Stomach smooth muscle (tissue), 2 donors: ENCODE data around the gene HUNK.

ENCODE experiments used
- H3K27ac ChIP-seq: one replicate; pipeline ENCODE4 v1.7.0; 2013; ENCODE audit warnings: mild to moderate bottlenecking, low read length, inconsistent platforms
- H3K27me3 ChIP-seq, 2 donors: one replicate each; pipeline ENCODE4 v1.7.0; 2013; ENCODE audit warnings: low read length in 2 of 2; ENCODE audit not compliant: insufficient read depth in 2 of 2, control insufficient read depth in 1 of 2
- H3K36me3 ChIP-seq, 2 donors: one replicate each; pipeline ENCODE4 v1.7.0; 2013; ENCODE audit warnings: low read length in 2 of 2; ENCODE audit not compliant: control insufficient read depth in 2 of 2, insufficient read depth in 2 of 2
- H3K4me1 ChIP-seq: one replicate; pipeline ENCODE4 v1.7.0; 2013; ENCODE audit warnings: low read length; ENCODE audit not compliant: control insufficient read depth, insufficient read depth
- H3K4me3 ChIP-seq, 2 donors: one replicate each; pipeline ENCODE4 v1.7.0; 2013; ENCODE audit warnings: low read length in 2 of 2
- H3K9ac ChIP-seq, 2 donors: one replicate each; pipeline ENCODE4 v1.7.0; 2013; ENCODE audit warnings: low read length in 2 of 2, mild to moderate bottlenecking in 1 of 2
- H3K9me3 ChIP-seq, 2 donors: one replicate each; pipeline ENCODE4 v1.7.0; 2013; ENCODE audit warnings: low read length in 2 of 2; ENCODE audit not compliant: control insufficient read depth in 2 of 2
- donor health status: healthy.
- donor health status: Pancreatic carcinoma.

Gene HUNK

GRCh38 chr21:31999810-32000468 lies 127.1 kb downstream of the HUNK start:
- Histone ChIP-seq H3K9me3 (no peaks in the 10 kb centered on the region), H3K4me3 (no peak overlapping the region), H3K27ac (no peak overlapping the region), H3K36me3 (no peaks in the 10 kb centered on the region), H3K9ac (no peak overlapping the region), H3K27me3 (no peaks in the 10 kb centered on the region), H3K4me1 (no peaks in the 10 kb centered on the region)

GRCh38 chr21:32001390-32001789 lies 128.6 kb downstream of the HUNK start:
- Histone ChIP-seq H3K4me3 (no peak overlapping the region), H3K9me3 (no peaks in the 10 kb centered on the region), H3K36me3 (no peaks in the 10 kb centered on the region), H3K27ac (no peak overlapping the region), H3K4me1 (no peaks in the 10 kb centered on the region), H3K9ac (no peak overlapping the region), H3K27me3 (no peaks in the 10 kb centered on the region)

GRCh38 chr21:32003411-32003810 lies 130.6 kb downstream of the HUNK start:
- Histone ChIP-seq H3K36me3 (no peaks in the 10 kb centered on the region), H3K9me3 (no peaks in the 10 kb centered on the region), H3K27me3 (no peaks in the 10 kb centered on the region), H3K4me1 (no peaks in the 10 kb centered on the region), H3K4me3 (no peak overlapping the region), H3K9ac (no peak overlapping the region), H3K27ac (no peak overlapping the region)

- Histone ChIP-seq H3K4me1 (no peaks in the 10 kb centered on the region), H3K27ac (no peak overlapping the region), H3K9me3 (no peaks in the 10 kb centered on the region), H3K27me3 (no peaks in the 10 kb centered on the region), H3K4me3 (no peak overlapping the region), H3K36me3 (no peaks in the 10 kb centered on the region), H3K9ac (no peak overlapping the region)
Observed at GRCh38 chr21:32004291-32004690, 131.5 kb downstream of the HUNK start.

- no peak overlapping the region for H3K27ac ChIP-seq
Observed at GRCh38 chr21:32007456-32007855, 134.6 kb downstream of the HUNK start.

GRCh38 chr21:32008714-32009113 lies 135.9 kb downstream of the HUNK start:
- Histone ChIP-seq H3K4me1 (no peaks in the 10 kb centered on the region), H3K27ac (no peak overlapping the region), H3K36me3 (no peaks in the 10 kb centered on the region), H3K9ac (no peak overlapping the region), H3K27me3 (peaks cover 0 to 2% of the 10 kb centered on the region in 2 donors), H3K4me3 (no peak overlapping the region), H3K9me3 (no peaks in the 10 kb centered on the region)

More at GRCh38 chr21:32007456-32007855, 134.6 kb downstream of the HUNK start:
- Histone ChIP-seq H3K27me3 (peaks cover 0 to 2% of the 10 kb centered on the region in 2 donors), H3K4me1 (no peaks in the 10 kb centered on the region), H3K4me3 (no peak overlapping the region), H3K9me3 (no peaks in the 10 kb centered on the region), H3K36me3 (no peaks in the 10 kb centered on the region), H3K9ac (no peak overlapping the region)

- no peak overlapping the region for H3K9ac ChIP-seq
- no peaks in the 10 kb centered on the region for H3K4me1 ChIP-seq
- H3K4me3 ChIP-seq = no peak overlapping the region
Observed at GRCh38 chr21:32009263-32009662, 136.4 kb downstream of the HUNK start.

GRCh38 chr21:32015461-32016139 lies 142.8 kb downstream of the HUNK start:
- Histone ChIP-seq H3K9ac (no peak overlapping the region), H3K27ac (no peak overlapping the region), H3K9me3 (no peaks in the 10 kb centered on the region), H3K4me3 (no peak overlapping the region), H3K27me3 (peaks cover 0 to 2% of the 10 kb centered on the region in 2 donors), H3K4me1 (peaks cover 2% of the 10 kb centered on the region), H3K36me3 (no peaks in the 10 kb centered on the region)

More at GRCh38 chr21:32009263-32009662, 136.4 kb downstream of the HUNK start:
- H3K9me3 ChIP-seq = no peaks in the 10 kb centered on the region
- no peaks in the 10 kb centered on the region for H3K36me3 ChIP-seq
- H3K27me3 ChIP-seq = peaks cover 0 to 2% of the 10 kb centered on the region in 2 donors
- no peak overlapping the region for H3K27ac ChIP-seq

- Histone ChIP-seq H3K36me3 (no peaks in the 10 kb centered on the region), H3K4me3 (no peak overlapping the region), H3K27me3 (no peaks in the 10 kb centered on the region), H3K9ac (no peak overlapping the region), H3K27ac (no peak overlapping the region), H3K4me1 (peaks cover 12% of the 10 kb centered on the region), H3K9me3 (no peaks in the 10 kb centered on the region)
Observed at GRCh38 chr21:32018381-32018780, 145.6 kb downstream of the HUNK start.

- Histone ChIP-seq H3K4me3 (no peak overlapping the region), H3K36me3 (no peaks in the 10 kb centered on the region), H3K27ac (no peak overlapping the region), H3K4me1 (peaks cover 12% of the 10 kb centered on the region), H3K27me3 (no peaks in the 10 kb centered on the region), H3K9ac (no peak overlapping the region), H3K9me3 (no peaks in the 10 kb centered on the region)
Observed at GRCh38 chr21:32020564-32020963, 147.7 kb downstream of the HUNK start.
